ENCODE results near the gene NTRK3. TPM values are rescaled to one million over a fixed set of nuclear protein-coding genes. Genes with fewer than 3 reads are reported as not detected.

Gene NTRK3
- total RNA-seq, 2 donors from 2014 or later, result 4.2 to 7.2 TPM

GRCh38 chr15:88098361-88098760 is 158.2 kb downstream of the NTRK3 start:
- no peak for DNase-seq (ENCODE audit: low spot score)
- intact Hi-C loops (cut with DNase I), result no loop called here
- Histone ChIP-seq H3K4me1 (replicated peaks) (no peaks in the 10 kb centered on the region), H3K27ac (no peak overlapping the region), H3K4me3 (no peak overlapping the region), H3K9me3 (no peaks in the 10 kb centered on the region), H3K27me3 (replicated peaks; ENCODE audit: insufficient read depth) (no peaks in the 10 kb centered on the region), H3K36me3 (no peaks in the 10 kb centered on the region)
- WGBS, result 47% methylated on average over 10 of the region's 10 CpGs
- TF ChIP-seq POLR2A (IDR thresholded peaks at IDR 0.05) (no peak), POLR2AphosphoS5 (IDR thresholded peaks at IDR 0.05) (no peak), CTCF (IDR thresholded peaks at IDR 0.05) (no peak)

DNA sequence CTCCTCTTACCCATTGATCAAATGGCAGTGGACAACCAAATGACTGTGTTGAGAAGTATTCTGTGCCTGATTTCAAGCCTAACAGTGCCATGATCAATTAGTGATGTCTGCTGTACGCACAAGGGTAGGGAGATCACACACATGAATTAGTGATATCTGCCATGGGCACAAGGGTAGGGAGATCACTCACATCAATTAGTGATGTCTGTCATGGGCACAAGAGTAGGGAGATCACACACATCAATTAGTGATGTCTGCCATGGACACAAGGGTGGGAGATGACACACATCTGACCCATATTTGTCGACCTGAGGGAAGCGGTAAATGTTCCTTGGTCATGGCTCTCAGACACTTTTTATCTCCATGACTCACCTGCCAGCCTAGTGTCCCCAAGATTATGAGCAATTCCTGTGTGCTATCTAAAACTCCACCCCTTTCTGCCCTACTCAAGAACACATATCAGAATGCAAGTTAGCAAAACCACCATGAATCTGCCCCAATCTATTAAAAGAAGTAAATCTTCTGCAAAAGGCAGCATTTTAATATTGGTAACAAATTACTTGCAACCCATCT is 165.0 kb downstream of the NTRK3 start:
- H3K4me1 ChIP-seq (replicated peaks), result no peaks in the 10 kb centered on the region
- H3K27ac ChIP-seq, result no peak overlapping the region
- no peaks in the 10 kb centered on the region for H3K36me3 ChIP-seq
- 93% methylated on average over 3 of the region's 3 CpGs for WGBS
- H3K9me3 ChIP-seq, result no peaks in the 10 kb centered on the region
- no peaks in the 10 kb centered on the region for H3K27me3 ChIP-seq (replicated peaks; ENCODE audit: insufficient read depth)
- no peak for DNase-seq (ENCODE audit: low spot score)
- intact Hi-C loops (cut with DNase I), result no loop called here
- TF ChIP-seq POLR2AphosphoS5 (IDR thresholded peaks at IDR 0.05) (no peak), POLR2A (IDR thresholded peaks at IDR 0.05) (no peak), CTCF (IDR thresholded peaks at IDR 0.05) (no peak)
- no peak overlapping the region for H3K4me3 ChIP-seq

DNA sequence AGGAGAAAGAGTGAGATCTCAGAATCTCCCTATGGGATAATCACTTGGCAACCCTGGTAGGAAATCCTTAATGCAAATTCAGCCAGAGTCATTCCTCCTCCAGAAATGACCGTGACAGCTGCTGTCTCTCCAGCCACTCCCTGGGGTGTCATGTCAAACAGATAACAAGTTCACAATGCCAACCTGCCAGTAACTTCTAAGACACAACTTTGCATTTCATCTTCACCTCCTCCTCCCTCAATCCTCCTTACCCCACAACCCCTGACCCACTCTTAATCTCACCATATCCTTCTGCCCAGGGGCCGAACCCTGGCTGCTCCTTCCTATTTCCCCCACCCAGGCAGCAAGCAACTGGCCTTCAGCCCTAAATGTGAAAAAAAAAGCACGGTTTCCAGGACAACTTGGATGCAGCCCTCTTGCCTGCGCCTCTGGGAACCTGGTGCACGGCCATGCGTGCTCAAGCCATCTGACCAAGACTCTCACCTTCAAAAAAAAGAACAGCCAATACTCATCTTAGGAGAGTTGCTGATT is 166.0 kb downstream of the NTRK3 start:
- Histone ChIP-seq H3K4me1 (replicated peaks) (no peaks in the 10 kb centered on the region), H3K27me3 (replicated peaks; ENCODE audit: insufficient read depth) (no peaks in the 10 kb centered on the region), H3K27ac (no peak overlapping the region), H3K4me3 (no peak overlapping the region), H3K36me3 (no peaks in the 10 kb centered on the region), H3K9me3 (no peaks in the 10 kb centered on the region)
- intact Hi-C loops (cut with DNase I), result no loop called here
- 51% methylated on average over 6 of the region's 6 CpGs for WGBS
- no peak for DNase-seq (ENCODE audit: low spot score)
- no peak for TF ChIP-seq POLR2AphosphoS5 (IDR thresholded peaks at IDR 0.05)
- TF ChIP-seq POLR2A (IDR thresholded peaks at IDR 0.05), result no peak
- no peak for TF ChIP-seq CTCF (IDR thresholded peaks at IDR 0.05)

GRCh38 chr15:88089731-88090130 is 166.8 kb downstream of the NTRK3 start:
- Histone ChIP-seq H3K27ac (no peak overlapping the region), H3K27me3 (replicated peaks; ENCODE audit: insufficient read depth) (no peaks in the 10 kb centered on the region), H3K4me1 (replicated peaks) (no peaks in the 10 kb centered on the region), H3K9me3 (no peaks in the 10 kb centered on the region), H3K36me3 (no peaks in the 10 kb centered on the region), H3K4me3 (no peak overlapping the region)
- DNase-seq (ENCODE audit: low spot score), result no peak
- WGBS, result 85% methylated on average over 4 of the region's 4 CpGs
- TF ChIP-seq CTCF (IDR thresholded peaks at IDR 0.05), result no peak
- no peak for TF ChIP-seq POLR2AphosphoS5 (IDR thresholded peaks at IDR 0.05)
- no peak for TF ChIP-seq POLR2A (IDR thresholded peaks at IDR 0.05)
- intact Hi-C loops (cut with DNase I), result no loop called here

DNA sequence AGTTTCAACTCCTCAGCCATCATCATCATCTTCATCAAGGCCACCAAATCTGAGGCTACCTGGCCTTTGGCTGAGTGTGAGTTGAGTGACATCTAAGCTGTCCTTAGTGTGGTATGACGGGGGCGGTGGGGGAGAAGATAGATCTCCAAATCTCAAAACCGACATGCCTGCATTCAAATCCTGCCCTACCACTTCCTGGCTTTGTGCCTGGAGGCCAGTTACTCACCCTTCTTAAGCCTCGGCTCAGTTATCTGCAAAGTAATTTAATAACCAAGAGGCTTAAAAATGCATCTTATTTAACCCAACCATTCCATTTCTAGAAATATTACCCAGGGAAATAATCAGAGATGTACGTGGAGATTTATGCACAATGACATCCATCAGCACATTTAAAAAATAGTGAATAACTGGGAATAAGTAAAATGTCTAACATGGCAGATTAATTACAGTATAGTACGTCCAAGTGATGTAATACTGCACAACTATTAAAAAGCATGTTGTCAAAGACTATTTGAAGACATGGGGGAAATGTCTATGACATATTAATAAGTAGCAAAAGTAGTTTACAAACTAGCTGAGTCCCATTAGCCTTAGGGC is 167.4 kb downstream of the NTRK3 start:
- H3K36me3 ChIP-seq, result no peaks in the 10 kb centered on the region
- WGBS, result 40% methylated on average over 6 of the region's 6 CpGs
- TF ChIP-seq POLR2A (IDR thresholded peaks at IDR 0.05), result no peak
- intact Hi-C loops (cut with DNase I), result no loop called here
- no peak overlapping the region for H3K27ac ChIP-seq
- H3K4me3 ChIP-seq, result no peak overlapping the region
- DNase-seq (ENCODE audit: low spot score), result no peak
- H3K27me3 ChIP-seq (replicated peaks; ENCODE audit: insufficient read depth), result no peaks in the 10 kb centered on the region
- H3K4me1 ChIP-seq (replicated peaks), result no peaks in the 10 kb centered on the region
- H3K9me3 ChIP-seq, result no peaks in the 10 kb centered on the region

All from prostate gland (tissue), 2 donors.